IPS-18a (cell line): ENCODE measurements around the gene IQGAP1.

ENCODE experiments used
- H3K27ac ChIP-seq: one replicate; pipeline ENCODE4 v1.5.1; 2013; ENCODE audit warnings: low read length
- H3K27me3 ChIP-seq: one replicate; pipeline ENCODE4 v1.6.1; 2013; ENCODE audit warnings: mild to moderate bottlenecking, low read length; ENCODE audit not compliant: control insufficient read depth, insufficient read depth
- H3K36me3 ChIP-seq: one replicate; pipeline ENCODE4 v1.6.1; 2013; ENCODE audit warnings: low read depth, low read length; ENCODE audit not compliant: control insufficient read depth
- H3K4me1 ChIP-seq: one replicate; pipeline ENCODE4 v1.6.1; 2013; ENCODE audit warnings: low read depth, low read length; ENCODE audit not compliant: control insufficient read depth
- H3K4me3 ChIP-seq: one replicate; pipeline ENCODE4 v1.5.1; 2013; ENCODE audit warnings: low read length
- H3K9ac ChIP-seq: one replicate; pipeline ENCODE4 v1.6.1; 2013; ENCODE audit warnings: mild to moderate bottlenecking, low read length, moderate library complexity
- H3K9me3 ChIP-seq: one replicate; pipeline ENCODE4 v1.6.1; 2013; ENCODE audit warnings: low read depth, low read length; ENCODE audit not compliant: control insufficient read depth

Gene IQGAP1

GRCh38 chr15:90456236-90456635, 68.2 kb downstream of the IQGAP1 start:
- Histone ChIP-seq H3K36me3 (peaks cover 54% of the 10 kb centered on the region), H3K27ac (no peak overlapping the region), H3K9ac (no peak overlapping the region), H3K9me3 (no peaks in the 10 kb centered on the region), H3K27me3 (no peaks in the 10 kb centered on the region), H3K4me3 (no peak overlapping the region), H3K4me1 (peaks cover 6% of the 10 kb centered on the region)

- Histone ChIP-seq H3K27ac (no peak overlapping the region), H3K36me3 (peaks cover 51% of the 10 kb centered on the region)
These were observed 70.0 kb downstream of the IQGAP1 start for GRCh38 chr15:90458061-90458460.

GRCh38 chr15:90459368-90459767, 71.3 kb downstream of the IQGAP1 start:
- no peaks in the 10 kb centered on the region for H3K27me3 ChIP-seq
- no peak overlapping the region for H3K27ac ChIP-seq
- H3K9me3 ChIP-seq: no peaks in the 10 kb centered on the region
- peaks cover 37% of the 10 kb centered on the region for H3K36me3 ChIP-seq
- H3K4me1 ChIP-seq: no peaks in the 10 kb centered on the region
- no peak overlapping the region for H3K9ac ChIP-seq
- no peak overlapping the region for H3K4me3 ChIP-seq

More at GRCh38 chr15:90458061-90458460, 70.0 kb downstream of the IQGAP1 start:
- Histone ChIP-seq H3K4me1 (no peaks in the 10 kb centered on the region), H3K27me3 (no peaks in the 10 kb centered on the region), H3K9me3 (no peaks in the 10 kb centered on the region), H3K9ac (no peak overlapping the region), H3K4me3 (no peak overlapping the region)

- peaks cover 29% of the 10 kb centered on the region for H3K36me3 ChIP-seq
These were observed 72.2 kb downstream of the IQGAP1 start for GRCh38 chr15:90460142-90460824.

GRCh38 chr15:90463381-90463780, 75.3 kb downstream of the IQGAP1 start:
- Histone ChIP-seq H3K27me3 (no peaks in the 10 kb centered on the region), H3K36me3 (peaks cover 13% of the 10 kb centered on the region), H3K4me3 (no peak overlapping the region), H3K9me3 (no peaks in the 10 kb centered on the region), H3K27ac (no peak overlapping the region), H3K9ac (no peak overlapping the region), H3K4me1 (no peaks in the 10 kb centered on the region)

More at GRCh38 chr15:90460142-90460824, 72.2 kb downstream of the IQGAP1 start:
- Histone ChIP-seq H3K4me1 (no peaks in the 10 kb centered on the region), H3K9ac (no peak overlapping the region), H3K27ac (no peak overlapping the region), H3K4me3 (no peak overlapping the region), H3K27me3 (no peaks in the 10 kb centered on the region), H3K9me3 (no peaks in the 10 kb centered on the region)

GRCh38 chr15:90465140-90465929, 77.3 kb downstream of the IQGAP1 start:
- Histone ChIP-seq H3K4me1 (no peaks in the 10 kb centered on the region), H3K4me3 (no peak overlapping the region), H3K36me3 (peaks cover 4% of the 10 kb centered on the region), H3K27ac (no peak overlapping the region), H3K9me3 (no peaks in the 10 kb centered on the region), H3K9ac (no peak overlapping the region), H3K27me3 (no peaks in the 10 kb centered on the region)

- no peaks in the 10 kb centered on the region for H3K4me1 ChIP-seq
- H3K9me3 ChIP-seq: no peaks in the 10 kb centered on the region
- H3K27me3 ChIP-seq: no peaks in the 10 kb centered on the region
- H3K27ac ChIP-seq: no peak overlapping the region
- H3K9ac ChIP-seq: no peak overlapping the region
- peaks cover 4% of the 10 kb centered on the region for H3K36me3 ChIP-seq
- H3K4me3 ChIP-seq: no peak overlapping the region
These were observed 78.0 kb downstream of the IQGAP1 start for GRCh38 chr15:90465930-90466567.

- Histone ChIP-seq H3K9ac (no peak overlapping the region), H3K9me3 (no peaks in the 10 kb centered on the region), H3K27ac (no peak overlapping the region), H3K36me3 (peaks cover 12% of the 10 kb centered on the region), H3K4me1 (no peaks in the 10 kb centered on the region), H3K4me3 (no peak overlapping the region), H3K27me3 (no peaks in the 10 kb centered on the region)
These were observed 81.7 kb downstream of the IQGAP1 start for GRCh38 chr15:90469723-90470122.

GRCh38 chr15:90470453-90470852, 82.4 kb downstream of the IQGAP1 start:
- Histone ChIP-seq H3K27me3 (no peaks in the 10 kb centered on the region), H3K9me3 (no peaks in the 10 kb centered on the region), H3K36me3 (peaks cover 12% of the 10 kb centered on the region), H3K4me3 (no peak overlapping the region), H3K4me1 (no peaks in the 10 kb centered on the region), H3K9ac (no peak overlapping the region), H3K27ac (no peak overlapping the region)

- no peaks in the 10 kb centered on the region for H3K27me3 ChIP-seq
- H3K27ac ChIP-seq: no peak overlapping the region
- H3K36me3 ChIP-seq: peaks cover 12% of the 10 kb centered on the region
- no peaks in the 10 kb centered on the region for H3K4me1 ChIP-seq
- no peaks in the 10 kb centered on the region for H3K9me3 ChIP-seq
- no peak overlapping the region for H3K9ac ChIP-seq
- H3K4me3 ChIP-seq: no peak overlapping the region
These were observed 83.1 kb downstream of the IQGAP1 start for GRCh38 chr15:90471126-90471525.

GRCh38 chr15:90471769-90472168, 83.7 kb downstream of the IQGAP1 start:
- H3K36me3 ChIP-seq: peaks cover 14% of the 10 kb centered on the region
- H3K4me1 ChIP-seq: no peaks in the 10 kb centered on the region
- H3K27me3 ChIP-seq: no peaks in the 10 kb centered on the region
- no peak overlapping the region for H3K4me3 ChIP-seq
- no peaks in the 10 kb centered on the region for H3K9me3 ChIP-seq
- no peak overlapping the region for H3K9ac ChIP-seq
- H3K27ac ChIP-seq: no peak overlapping the region
